ENCODE data around the gene PPP1R7.
A peak's percentile ranks its signal among the peaks of the same experiment; 100 is the strongest.
"Not testable (repeated sequence)": the region's sequence is repeated elsewhere in the genome, so short reads cannot be mapped to it uniquely, and the experiment has no call there.

The PPP1R7 gene

GRCh38 chr2:241149925-241150659 is at the start of gene PPP1R7:
PPP1R7 (plus strand) TSS chr2:241150467; CDS start chr2:241150496, 29 bp downstream.
- peak; percentile 82 for DNase-seq

DNA sequence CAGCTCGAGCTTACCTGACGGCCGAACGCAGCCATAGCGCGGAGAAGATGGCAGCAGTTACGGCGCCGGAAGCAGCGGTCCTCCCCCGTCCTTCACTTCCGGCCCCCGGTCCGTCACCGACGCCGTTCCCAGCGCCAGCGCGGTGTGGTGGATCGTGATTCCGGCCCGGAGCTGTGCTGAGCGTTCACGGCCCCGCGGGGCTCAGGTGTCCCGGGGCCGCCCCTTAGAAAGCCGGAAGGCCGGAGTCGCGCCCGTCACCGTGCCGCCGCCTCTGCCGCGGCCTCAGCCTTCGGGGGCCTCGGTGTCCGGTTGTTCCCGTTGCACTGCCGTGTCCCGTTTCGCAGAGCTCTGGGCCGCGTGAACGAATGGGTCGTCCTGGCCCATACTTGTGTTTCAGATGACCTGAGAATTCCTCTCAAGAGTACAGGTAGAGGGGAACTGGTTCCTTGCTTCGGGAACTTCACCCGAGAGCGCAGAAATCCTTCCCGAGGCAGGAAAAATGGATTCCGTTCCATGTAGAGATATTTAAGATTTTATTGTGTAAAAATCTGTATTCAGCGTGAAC is 47.9 kb upstream of the PPP1R7 start, which contains the start of gene MTERF4:
Gene MTERF4 (minus strand): TSS at position 49 of the 565 bp plus-strand sequence. CDS start 14 bp downstream, at position 35.
- peak; percentile 35 for DNase-seq

- no peak for DNase-seq
Observed at GRCh38 chr2:241103176-241103595, 47.1 kb upstream of the PPP1R7 start.

DNA sequence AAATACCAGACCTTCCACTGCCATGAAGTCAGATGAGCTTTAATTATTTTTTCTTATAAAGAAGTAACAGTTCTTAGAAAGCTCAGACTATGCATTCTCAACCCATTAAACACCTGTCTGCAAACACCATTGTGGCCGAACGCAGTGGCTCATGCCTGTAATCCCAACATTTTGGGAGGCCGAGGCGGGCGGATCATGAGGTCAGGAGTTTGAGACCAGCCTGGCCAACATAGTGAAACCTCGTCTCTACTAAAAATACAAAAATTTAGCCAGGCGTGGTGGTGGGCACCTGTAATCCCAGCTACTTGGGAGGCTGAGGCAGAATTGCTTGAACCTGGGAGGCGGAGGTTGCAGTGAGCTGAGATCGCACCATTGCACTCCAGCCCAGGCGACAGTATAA is 45.7 kb upstream of the PPP1R7 start:
- not testable (repeated sequence) for DNase-seq

DNA sequence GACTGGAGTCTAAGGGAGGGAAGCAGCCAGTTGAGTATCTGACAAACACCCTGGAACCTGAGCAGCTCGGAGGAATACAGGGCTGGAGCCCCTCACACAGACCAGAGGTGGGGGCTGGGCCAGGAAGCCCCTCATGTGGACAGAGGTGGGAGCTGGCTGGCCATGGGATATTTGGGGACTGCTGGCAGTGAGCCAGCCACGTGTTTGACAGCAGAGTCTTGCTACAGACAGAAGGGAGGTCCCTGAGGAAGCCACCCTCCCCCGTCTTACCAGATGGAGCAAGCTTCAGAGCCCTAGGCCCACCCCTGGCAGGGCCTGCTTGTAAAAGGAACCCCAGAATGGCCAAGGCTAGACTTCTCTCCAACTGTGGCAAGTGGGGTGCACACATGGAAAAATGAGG is 44.6 kb upstream of the PPP1R7 start:
- no peak for DNase-seq

- no peak for DNase-seq
Observed at GRCh38 chr2:241107031-241107783, 43.1 kb upstream of the PPP1R7 start.

DNA sequence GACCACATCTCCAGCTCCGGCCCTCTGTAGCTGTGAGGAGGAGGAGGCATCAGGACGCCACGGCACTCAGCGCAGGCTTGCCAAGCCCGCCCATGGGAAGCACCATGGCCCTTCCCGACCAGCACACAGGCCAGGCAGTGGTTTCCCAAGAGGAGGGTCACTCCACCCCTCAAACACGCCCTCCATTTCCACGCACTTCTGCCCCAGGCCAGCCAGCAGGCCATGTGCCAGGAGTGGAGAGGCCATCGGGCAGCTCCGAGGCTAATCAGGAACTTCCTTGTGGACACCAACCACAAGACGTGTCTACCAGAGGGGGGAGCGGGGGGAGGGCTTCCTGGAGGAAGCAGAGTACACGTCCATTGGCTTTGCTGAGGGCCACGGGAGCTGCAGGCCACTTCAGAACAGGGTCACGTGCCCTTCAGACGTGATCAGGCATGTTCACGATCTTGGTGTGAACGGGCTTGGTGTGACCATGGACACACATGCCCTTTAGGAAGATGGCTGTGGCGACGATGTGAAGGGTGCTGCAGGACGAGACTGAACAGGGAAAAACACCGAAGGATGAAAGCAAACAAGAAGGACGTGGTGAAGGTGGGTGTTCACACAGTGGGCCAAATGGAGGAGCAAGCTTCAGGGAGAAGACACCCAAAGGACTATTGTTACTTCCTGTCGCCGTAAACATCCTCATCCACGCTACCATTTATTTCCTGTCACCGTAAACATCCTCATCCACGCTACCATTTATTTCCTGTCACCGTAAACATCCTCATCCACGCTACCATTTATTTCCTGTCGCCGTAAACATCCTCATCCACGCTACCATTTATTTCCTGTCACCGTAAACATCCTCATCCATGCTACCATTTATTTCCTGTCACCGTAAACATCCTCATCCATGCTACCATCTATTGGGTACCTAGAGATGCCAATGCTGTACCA is 41.7 kb upstream of the PPP1R7 start:
- DNase-seq = no peak

- no peak for DNase-seq
Observed at GRCh38 chr2:241109210-241110088, 40.8 kb upstream of the PPP1R7 start.

GRCh38 chr2:241110089-241110606 is 40.1 kb upstream of the PPP1R7 start:
- no peak for DNase-seq

DNA sequence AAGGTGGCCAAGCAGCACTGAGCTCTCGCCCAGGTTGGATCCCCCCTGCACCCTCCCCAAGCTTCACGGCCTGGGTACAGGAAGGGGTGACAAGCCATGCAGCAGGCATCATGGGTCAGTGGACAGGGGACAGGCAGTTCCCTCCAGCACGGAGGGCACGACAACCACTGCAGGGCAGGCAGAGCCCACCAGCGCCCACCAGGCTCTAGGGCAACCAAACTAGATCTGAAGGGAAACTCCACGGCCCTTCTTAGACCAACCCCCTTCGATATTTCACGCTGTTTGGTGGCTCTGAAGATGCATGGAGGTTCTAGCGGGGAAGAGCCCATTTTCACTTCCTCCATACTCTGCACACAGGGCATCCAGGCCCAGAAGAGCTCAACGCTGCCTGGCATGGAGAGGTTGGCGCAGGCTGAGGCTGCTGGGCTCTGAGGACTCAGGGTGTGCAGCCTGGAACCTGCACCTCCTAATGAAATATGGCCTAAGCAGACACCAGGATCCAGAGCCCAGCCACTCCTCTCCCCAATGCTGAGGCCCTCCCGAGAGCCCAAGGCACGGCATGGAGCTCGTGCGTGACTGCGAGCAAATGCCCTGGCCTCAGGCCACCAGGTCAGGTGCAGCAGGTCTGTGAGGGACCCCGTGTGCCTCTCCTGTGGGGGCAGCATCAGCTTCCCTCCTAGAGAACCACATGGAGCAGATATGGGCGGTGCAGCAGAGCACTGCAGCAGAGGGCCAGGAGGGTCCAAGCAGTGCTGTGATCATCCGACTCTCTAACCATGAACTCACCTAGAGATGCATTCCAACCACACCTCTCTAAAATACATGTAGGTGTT is 39.4 kb upstream of the PPP1R7 start:
- DNase-seq = no peak

- DNase-seq = no peak
Observed at GRCh38 chr2:241111440-241111805, 38.8 kb upstream of the PPP1R7 start.

DNA sequence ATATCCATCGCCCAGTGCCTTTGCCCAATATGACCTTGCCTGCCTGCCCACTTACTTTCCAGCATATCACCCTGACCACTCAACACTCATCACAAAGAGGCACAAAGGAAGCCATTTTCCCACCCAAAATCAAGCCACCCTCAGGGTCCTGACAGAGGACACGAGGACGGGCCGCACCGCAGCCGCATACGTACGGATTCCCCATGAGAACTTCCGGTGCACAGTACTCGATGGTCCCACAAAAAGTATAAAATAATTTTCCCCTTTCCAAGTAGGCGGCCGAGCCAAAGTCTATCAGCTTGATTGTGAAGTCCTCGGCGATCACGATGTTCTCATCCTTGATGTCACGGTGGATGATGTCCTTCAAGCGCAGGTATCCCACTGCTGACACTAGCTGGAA is 38.2 kb upstream of the PPP1R7 start:
- no peak for DNase-seq

- no peak for DNase-seq
Observed at GRCh38 chr2:241112592-241112991, 37.7 kb upstream of the PPP1R7 start.

GRCh38 chr2:241114836-241115235 is 35.4 kb upstream of the PPP1R7 start:
- DNase-seq = no peak

DNA sequence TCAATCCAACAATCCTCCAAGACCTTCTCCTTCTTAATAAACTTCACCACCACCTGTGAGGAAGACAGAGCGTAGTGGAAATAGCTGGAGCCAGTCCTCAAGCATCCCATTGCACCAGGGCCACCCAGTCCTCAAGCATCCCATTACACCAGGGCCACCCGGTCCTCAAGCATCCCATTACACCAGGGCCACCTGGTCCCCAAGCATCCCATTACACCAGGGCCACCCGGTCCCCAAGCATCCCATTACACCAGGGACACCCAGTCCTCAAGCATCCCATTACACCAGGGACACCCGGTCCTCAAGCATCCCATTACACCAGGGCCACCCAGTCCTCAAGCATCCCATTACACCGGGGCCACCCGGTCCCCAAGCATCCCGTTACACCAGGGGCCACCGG is 34.9 kb upstream of the PPP1R7 start:
- DNase-seq = no peak

DNA sequence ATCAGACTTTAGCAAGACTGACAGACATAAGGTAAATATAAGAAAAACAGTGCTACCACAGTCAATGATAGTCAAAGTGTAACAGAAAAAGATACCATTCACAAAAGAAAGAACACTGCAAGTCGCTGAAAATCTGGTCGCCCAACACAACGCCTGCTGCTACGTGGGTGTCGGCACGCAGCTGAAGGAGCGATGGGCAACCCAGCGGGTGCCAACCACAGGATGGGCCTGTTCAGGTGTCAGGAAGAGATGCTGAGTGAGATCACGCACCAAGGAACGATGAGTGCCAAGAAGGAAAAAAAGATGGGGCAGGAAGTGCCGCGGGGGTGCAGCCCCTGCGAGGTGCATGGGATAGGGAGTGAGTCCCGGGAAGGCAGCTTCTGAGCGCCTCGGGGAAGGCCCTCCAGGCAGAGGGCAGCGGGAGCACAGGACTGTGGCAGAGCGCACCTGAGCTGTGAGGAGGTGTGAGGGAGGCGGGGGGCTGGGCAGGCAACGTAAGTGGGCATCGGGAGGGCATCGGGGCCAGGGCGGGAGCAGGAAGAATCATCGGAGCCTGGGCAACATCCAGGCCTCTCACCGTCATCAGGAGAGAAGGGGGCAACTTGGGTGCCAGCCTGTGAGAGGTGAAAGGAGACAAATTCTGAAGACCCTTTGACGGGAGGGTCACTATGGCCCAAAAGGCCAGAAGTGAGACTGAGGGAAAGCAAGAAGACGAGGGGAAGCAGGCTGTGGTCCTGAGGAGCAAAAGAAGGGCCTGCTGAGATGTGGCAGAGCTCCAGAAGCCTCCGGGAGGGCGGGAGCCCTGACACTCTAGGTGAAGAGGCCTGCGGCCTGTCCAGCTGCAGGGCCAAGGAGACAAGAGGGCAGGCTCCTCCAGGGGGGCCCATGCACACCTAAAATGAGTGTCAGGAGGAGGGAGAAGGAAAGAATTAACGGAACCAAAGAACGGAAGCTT is 33.4 kb upstream of the PPP1R7 start:
- no peak for DNase-seq

DNA sequence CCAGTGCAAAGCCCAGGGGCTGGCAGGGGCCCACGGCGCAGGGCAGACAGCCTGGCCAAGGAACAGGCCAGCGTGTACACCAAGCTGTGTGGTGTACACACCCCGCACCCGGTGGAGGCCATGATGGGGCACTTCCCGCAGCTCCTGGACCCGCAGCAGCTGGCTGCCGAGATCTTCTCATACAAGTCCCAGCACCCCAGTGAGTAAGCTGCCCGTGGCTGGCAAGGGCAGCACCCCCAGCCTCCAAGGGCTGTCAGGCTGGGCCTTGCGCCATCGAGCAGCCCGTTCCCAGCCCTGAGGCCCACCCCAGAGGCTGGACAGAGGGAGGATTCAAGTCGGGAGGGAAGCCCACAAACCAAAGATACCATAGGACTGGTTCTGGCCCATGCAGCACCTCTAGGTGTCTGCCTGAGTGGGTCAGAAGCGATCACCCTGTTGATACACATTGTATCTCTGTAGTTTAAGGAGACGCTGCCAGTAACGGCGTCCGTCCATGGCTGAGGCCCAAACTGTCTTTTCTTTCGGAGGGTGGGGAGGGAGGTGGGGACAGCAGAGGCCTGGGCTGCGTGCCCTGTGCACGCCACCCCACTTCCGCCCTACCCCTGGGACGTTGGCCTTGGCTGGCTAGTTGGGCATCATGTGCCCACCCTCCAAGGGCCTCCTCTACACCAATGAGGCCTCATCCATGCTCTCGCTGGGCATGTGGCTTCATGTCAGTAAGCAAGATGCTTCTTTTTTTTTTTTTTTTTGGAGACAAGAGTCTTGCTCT is 31.3 kb upstream of the PPP1R7 start:
- no peak for DNase-seq

DNA sequence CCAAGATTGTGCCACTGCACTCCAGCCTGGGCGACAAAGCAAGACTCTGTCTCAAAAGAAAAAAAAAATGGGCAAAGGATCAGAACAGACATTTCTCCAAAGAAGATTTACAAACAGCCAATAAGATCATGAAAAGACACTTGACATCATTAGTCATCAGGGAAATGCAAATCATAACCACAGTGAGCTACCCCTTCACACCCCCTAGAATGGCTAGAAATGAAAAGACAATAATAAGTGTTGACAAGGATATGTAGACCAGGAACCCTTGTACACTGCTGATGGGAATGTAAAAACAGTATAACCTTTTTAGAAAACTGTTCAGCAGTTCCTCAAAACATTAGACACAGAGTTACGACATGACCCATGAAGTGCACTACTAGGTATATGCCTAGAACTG is 29.8 kb upstream of the PPP1R7 start:
- DNase-seq = no peak

DNA sequence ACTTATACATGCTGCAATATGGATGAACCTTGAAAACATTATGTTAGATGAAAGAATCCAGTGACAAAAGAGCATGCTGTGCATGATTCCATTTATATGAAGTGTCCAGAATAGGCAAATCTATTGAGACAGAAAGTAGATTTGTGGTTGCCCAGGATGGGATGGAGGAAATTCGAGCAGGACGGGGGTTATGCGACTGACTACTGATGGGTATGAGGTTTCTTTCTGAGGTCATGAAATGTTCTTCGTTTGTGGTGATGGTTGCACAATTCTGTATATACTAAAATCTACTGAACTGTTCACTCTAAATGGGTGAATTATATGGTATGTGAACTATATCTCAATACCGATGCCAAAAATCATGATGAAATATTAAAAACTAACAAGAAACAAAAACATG is 29.3 kb upstream of the PPP1R7 start:
- no peak for DNase-seq
